HFFc6 (cell line): Measurements from ENCODE around the gene NLK. TPM values are rescaled to one million over a fixed set of nuclear protein-coding genes. Genes with fewer than 3 reads are reported as not detected.
"Not testable (repeated sequence)": the region's sequence is repeated elsewhere in the genome, so short reads cannot be mapped to it uniquely, and the experiment has no call there.

Experiments used
- DNase-seq: peaks from one replicate; pipeline ENCODE4 v3.0.0-alpha.2; 2018
- H3K27ac Mint-ChIP-seq: 2 replicates; pipeline ENCODE4 v1.8.0; 2020; ENCODE audit warnings: mild to moderate bottlenecking, mixed read lengths
- H3K27me3 Mint-ChIP-seq: 2 replicates; pipeline ENCODE4 v1.8.0; 2021; ENCODE audit warnings: mild to moderate bottlenecking, moderate library complexity, mixed read lengths; ENCODE audit not compliant: insufficient read depth
- H3K36me3 Mint-ChIP-seq: 2 replicates; pipeline ENCODE4 v1.8.0; 2021; ENCODE audit warnings: low read depth, mixed read lengths
- H3K4me1 Mint-ChIP-seq: 2 replicates; pipeline ENCODE4 v1.8.0; 2020; ENCODE audit warnings: low read depth, mixed read lengths
- H3K4me3 Mint-ChIP-seq: 2 replicates; pipeline ENCODE4 v1.8.0; 2020; ENCODE audit warnings: mild to moderate bottlenecking, moderate library complexity, mixed read lengths
- H3K9me3 Mint-ChIP-seq: 2 replicates; pipeline ENCODE4 v1.8.0; 2020; ENCODE audit warnings: mild to moderate bottlenecking, mixed read lengths
- total RNA-seq, 6 experiments: library from RNA; stranded (reverse); fragmentation: NEBNext Ultra II Directional; extraction: Animal tissue kit (Norgen Biotek cat#: 25700); gene quantifications; 2 replicates in 1 of 6; 3 replicates in 5 of 6; pipeline ENCODE4 v1.2.3, GENCODE V29; 2021
- TF ChIP-seq, protein P1 (sequence below): fragments of 200-600 bp; sonication (generic); IDR thresholded peaks from 2 replicates; pipeline ENCODE4 v1.5.0; 2021; ENCODE audit warnings: antibody characterized with exemption, mild to moderate bottlenecking

Gene NLK
- total RNA-seq, 6 experiments from 2014 or later = 18.5 to 25.3 (median 22.1) TPM

DNA sequence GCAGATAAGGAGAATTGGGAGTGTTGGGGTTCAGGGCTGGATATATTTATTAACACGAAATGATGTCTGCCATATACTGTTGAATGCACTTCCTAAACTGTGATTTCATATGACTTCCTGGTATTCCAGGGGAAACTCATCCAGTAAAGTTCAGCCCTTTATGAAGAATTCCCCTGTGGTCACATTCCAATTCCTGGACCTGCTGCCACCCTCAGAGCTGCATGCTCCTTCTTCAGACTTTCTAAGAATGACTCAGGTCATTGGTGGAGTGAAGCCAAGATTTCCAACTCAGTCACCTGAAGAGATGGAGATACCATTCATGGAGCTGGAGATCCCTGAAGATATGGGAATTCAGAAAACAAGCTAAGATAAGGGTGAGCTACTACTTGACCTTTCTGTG lies 162.3 kb downstream of the NLK start:
- peaks cover 10% of the 10 kb centered on the region for H3K36me3 Mint-ChIP-seq
- peaks cover 4% of the 10 kb centered on the region for H3K27me3 Mint-ChIP-seq
- H3K4me1 Mint-ChIP-seq = peaks cover 18% of the 10 kb centered on the region
- H3K9me3 Mint-ChIP-seq = peaks cover 5% of the 10 kb centered on the region; the same call in 1 of the 2 replicates
- TF ChIP-seq, protein P1, sequence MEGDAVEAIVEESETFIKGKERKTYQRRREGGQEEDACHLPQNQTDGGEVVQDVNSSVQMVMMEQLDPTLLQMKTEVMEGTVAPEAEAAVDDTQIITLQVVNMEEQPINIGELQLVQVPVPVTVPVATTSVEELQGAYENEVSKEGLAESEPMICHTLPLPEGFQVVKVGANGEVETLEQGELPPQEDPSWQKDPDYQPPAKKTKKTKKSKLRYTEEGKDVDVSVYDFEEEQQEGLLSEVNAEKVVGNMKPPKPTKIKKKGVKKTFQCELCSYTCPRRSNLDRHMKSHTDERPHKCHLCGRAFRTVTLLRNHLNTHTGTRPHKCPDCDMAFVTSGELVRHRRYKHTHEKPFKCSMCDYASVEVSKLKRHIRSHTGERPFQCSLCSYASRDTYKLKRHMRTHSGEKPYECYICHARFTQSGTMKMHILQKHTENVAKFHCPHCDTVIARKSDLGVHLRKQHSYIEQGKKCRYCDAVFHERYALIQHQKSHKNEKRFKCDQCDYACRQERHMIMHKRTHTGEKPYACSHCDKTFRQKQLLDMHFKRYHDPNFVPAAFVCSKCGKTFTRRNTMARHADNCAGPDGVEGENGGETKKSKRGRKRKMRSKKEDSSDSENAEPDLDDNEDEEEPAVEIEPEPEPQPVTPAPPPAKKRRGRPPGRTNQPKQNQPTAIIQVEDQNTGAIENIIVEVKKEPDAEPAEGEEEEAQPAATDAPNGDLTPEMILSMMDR = no peak
- H3K27ac Mint-ChIP-seq = peak overlapping the region; percentile 3
- no peak overlapping the region for H3K4me3 Mint-ChIP-seq
- peak; percentile 56 for DNase-seq

DNA sequence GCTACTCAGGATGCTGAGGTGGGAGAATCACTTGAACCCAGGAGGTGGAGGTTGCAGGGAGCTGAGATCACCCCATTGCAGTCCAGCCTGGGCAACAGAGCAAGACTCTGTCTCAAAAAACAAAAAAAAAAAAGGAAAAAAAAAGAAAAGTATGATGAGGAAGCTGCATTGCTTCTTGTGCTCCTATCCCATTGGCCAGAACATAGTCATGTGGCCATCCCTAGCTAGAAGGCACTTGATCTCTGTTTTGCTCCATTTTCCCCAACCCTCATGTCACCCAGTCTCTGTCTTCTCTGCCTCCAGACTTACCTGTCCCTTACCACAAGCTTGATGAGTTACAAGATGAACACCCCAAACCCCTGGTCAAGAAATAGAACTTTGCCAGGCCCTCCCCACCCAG lies 163.8 kb downstream of the NLK start:
- H3K27ac Mint-ChIP-seq = no peak overlapping the region
- DNase-seq = no peak
- H3K4me1 Mint-ChIP-seq = peaks cover 18% of the 10 kb centered on the region
- peaks cover 17% of the 10 kb centered on the region for H3K9me3 Mint-ChIP-seq
- H3K27me3 Mint-ChIP-seq = peaks cover 3% of the 10 kb centered on the region
- TF ChIP-seq, protein P1 = no peak
- peaks cover 17% of the 10 kb centered on the region for H3K36me3 Mint-ChIP-seq
- H3K4me3 Mint-ChIP-seq = no peak overlapping the region

DNA sequence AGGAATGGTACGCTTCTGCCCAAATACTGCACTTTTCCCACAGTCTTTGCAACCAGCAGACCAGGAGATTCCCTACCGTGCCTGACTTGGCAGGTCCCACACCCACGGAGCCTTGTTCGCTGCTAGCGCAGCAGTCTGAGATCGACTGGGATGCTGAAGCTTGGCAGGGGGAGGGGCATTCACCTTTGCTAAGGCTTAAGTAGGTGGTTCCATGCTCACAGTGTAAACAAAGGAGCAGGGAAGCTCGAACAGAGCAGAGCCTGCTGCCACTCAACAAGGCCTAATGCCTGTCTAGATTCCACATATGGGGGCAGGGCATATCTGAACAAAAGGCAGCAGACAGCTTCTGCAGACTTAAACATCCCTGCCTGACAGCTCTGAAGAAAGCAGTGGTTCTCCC lies 169.3 kb downstream of the NLK start:
- Mint-ChIP-seq H3K4me3 (no peak overlapping the region), H3K27ac (no peak overlapping the region), H3K4me1 (peaks cover 12% of the 10 kb centered on the region), H3K27me3 (peaks cover 3% of the 10 kb centered on the region; the same call in 1 of the 2 replicates), H3K9me3 (peaks cover 21% of the 10 kb centered on the region), H3K36me3 (peaks cover 27% of the 10 kb centered on the region)
- TF ChIP-seq, protein P1 = no peak
- no peak for DNase-seq

DNA sequence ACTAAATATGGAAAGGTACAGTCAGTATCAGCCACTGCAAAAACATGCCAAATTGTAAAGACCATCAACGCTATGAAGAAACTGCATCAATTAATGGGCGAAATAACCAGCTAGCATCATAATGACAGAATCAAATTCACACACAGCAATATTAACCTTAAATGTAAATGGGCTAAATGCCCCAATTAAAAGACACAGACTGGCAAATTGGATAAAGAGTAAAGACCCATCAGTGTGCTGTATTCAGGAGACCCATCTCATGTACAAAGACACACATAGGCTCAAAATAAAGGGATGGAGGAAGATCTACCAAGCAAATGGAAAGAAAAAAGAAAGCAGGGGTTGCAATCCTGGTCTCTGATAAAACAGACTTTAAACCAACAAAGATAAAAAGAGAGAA lies 171.1 kb downstream of the NLK start:
- Mint-ChIP-seq H3K9me3 (peaks cover 21% of the 10 kb centered on the region), H3K4me1 (peaks cover 13% of the 10 kb centered on the region), H3K36me3 (peaks cover 27% of the 10 kb centered on the region)
- H3K4me3 Mint-ChIP-seq, DNase-seq, H3K27ac Mint-ChIP-seq, H3K27me3 Mint-ChIP-seq: not testable (repeated sequence)

DNA sequence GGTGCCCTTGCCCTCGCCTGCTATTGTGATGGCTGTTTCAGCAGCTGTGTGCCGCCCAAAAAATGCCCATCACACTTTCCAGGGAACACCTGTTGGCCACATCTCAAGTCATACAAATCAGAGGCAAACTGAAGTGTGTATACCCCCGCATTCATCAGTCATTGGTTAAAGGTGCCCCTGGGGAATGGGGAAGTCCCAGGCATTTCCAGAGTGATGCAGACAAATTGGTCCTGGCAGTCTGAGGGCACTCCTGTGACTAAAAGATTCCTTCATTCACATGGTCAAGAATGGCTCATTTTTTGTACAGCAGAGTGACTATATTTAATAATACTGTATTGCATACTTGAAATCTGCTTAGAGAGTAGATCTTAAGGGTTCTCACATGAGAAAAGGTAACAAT lies 173.6 kb downstream of the NLK start:
- Mint-ChIP-seq H3K4me1 (peaks cover 13% of the 10 kb centered on the region), H3K36me3 (peaks cover 12% of the 10 kb centered on the region), H3K4me3 (no peak overlapping the region), H3K27me3 (peaks cover 1% of the 10 kb centered on the region; the same call in 1 of the 2 replicates), H3K27ac (0 out of 2 replicates have a peak overlapping the region, but pooled peaks have one; percentile 16), H3K9me3 (peaks cover 6% of the 10 kb centered on the region)
- no peak for DNase-seq
- TF ChIP-seq, protein P1 = no peak

DNA sequence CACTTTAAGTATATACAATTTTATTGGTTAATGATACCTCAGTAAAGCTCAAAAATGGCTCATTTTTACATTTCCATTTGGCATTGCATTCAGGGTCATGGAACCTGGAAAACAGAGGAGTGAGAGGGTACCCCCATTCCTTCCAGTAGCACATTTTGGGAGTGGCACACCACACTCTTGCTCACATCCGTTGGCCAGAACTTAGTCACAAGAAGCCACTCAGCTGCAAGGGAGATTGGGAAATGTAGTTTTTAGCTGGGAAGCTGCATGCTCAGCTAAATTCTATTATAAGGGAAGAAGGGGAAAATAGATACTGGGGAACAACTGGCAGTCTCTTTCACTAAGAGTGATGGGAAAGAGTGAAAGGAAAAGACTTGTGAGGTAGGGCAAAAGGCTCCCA lies 174.1 kb downstream of the NLK start:
- peaks cover 10% of the 10 kb centered on the region for H3K36me3 Mint-ChIP-seq

More for the DNA sequence above, 174.1 kb downstream of the NLK start:
- Mint-ChIP-seq H3K27me3 (peaks cover 1% of the 10 kb centered on the region; the same call in 1 of the 2 replicates), H3K27ac (no peak overlapping the region), H3K9me3 (peaks cover 1% of the 10 kb centered on the region; the same call in 1 of the 2 replicates), H3K4me3 (no peak overlapping the region), H3K4me1 (peaks cover 17% of the 10 kb centered on the region)
- TF ChIP-seq, protein P1 = no peak
- peak; percentile 50 for DNase-seq
